ENCODE measurements around the gene CCDC194.

CCDC194 gene

DNA sequence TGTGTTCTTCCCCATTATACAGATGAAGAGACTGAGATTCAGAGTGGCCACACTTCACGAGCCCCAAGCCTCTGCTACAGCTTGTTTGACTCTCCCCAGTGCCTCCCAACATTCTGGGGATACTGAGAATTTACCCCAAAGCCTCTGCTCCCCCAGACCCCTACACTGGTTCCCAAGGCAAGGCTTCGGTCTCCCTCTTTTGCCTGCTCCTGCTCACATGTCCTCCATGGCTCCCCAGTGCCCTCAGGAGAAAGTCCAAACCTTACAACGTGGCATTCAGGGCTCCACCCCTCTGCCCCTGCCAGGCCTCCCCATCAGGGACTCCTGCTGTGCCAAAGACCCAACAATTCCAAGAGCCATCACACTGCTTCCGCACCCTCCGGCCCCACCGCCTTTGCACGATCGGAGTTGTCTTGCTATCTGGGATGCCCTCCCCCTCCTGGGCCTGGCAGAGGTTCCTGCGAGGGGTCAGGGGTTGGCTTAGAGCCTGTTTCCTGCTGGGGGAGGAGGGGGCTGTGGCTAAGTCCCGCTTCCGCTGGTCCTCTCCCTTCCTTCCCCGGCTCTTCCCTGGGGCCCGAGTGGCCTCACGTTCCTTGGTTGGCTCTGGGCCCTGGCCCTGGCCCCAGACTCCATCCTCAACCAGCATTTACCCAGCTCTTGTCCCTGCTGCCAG is 41.3 kb downstream of the CCDC194 start:
- Histone ChIP-seq H3K27me3 (ENCODE audit: insufficient read depth, low read length, poor library complexity) (no peaks in the 10 kb centered on the region), H3K4me3 (ENCODE audit: low read depth in 1 of 2, low read length in 2 of 2) (no peak overlapping the region), H3K9me3 (ENCODE audit: insufficient read depth, low read length, severe bottlenecking) (no peaks in the 10 kb centered on the region), H3K4me2 (ENCODE audit: insufficient read depth, low read length) (no peak overlapping the region), H3K79me2 (ENCODE audit: insufficient read depth, low read length) (no peaks in the 10 kb centered on the region), H3K4me1 (ENCODE audit: insufficient read depth, low read length) (no peaks in the 10 kb centered on the region), H3K36me3 (ENCODE audit: insufficient read depth, low read length) (no peaks in the 10 kb centered on the region), H2AFZ (ENCODE audit: low read depth, low read length) (no peak overlapping the region), H3K27ac (ENCODE audit: low read length) (no peak overlapping the region), H3K9ac (ENCODE audit: low read depth, low read length) (no peak overlapping the region), H4K20me1 (ENCODE audit: insufficient read depth, low read length) (no peaks in the 10 kb centered on the region)
- ATAC-seq (ENCODE audit: insufficient read depth, low read depth) (no peak), DNase-seq (no peak)
- no peak for TF ChIP-seq EZH2 (IDR thresholded peaks at IDR 0.05; ENCODE audit: borderline replicate concordance, low read depth, low read length, severe bottlenecking)
- TF ChIP-seq, protein P1, sequence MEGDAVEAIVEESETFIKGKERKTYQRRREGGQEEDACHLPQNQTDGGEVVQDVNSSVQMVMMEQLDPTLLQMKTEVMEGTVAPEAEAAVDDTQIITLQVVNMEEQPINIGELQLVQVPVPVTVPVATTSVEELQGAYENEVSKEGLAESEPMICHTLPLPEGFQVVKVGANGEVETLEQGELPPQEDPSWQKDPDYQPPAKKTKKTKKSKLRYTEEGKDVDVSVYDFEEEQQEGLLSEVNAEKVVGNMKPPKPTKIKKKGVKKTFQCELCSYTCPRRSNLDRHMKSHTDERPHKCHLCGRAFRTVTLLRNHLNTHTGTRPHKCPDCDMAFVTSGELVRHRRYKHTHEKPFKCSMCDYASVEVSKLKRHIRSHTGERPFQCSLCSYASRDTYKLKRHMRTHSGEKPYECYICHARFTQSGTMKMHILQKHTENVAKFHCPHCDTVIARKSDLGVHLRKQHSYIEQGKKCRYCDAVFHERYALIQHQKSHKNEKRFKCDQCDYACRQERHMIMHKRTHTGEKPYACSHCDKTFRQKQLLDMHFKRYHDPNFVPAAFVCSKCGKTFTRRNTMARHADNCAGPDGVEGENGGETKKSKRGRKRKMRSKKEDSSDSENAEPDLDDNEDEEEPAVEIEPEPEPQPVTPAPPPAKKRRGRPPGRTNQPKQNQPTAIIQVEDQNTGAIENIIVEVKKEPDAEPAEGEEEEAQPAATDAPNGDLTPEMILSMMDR (IDR thresholded peaks at IDR 0.05; ENCODE audit: borderline replicate concordance, extremely low read depth, low read length, poor library complexity, severe bottlenecking) = no peak

DNA sequence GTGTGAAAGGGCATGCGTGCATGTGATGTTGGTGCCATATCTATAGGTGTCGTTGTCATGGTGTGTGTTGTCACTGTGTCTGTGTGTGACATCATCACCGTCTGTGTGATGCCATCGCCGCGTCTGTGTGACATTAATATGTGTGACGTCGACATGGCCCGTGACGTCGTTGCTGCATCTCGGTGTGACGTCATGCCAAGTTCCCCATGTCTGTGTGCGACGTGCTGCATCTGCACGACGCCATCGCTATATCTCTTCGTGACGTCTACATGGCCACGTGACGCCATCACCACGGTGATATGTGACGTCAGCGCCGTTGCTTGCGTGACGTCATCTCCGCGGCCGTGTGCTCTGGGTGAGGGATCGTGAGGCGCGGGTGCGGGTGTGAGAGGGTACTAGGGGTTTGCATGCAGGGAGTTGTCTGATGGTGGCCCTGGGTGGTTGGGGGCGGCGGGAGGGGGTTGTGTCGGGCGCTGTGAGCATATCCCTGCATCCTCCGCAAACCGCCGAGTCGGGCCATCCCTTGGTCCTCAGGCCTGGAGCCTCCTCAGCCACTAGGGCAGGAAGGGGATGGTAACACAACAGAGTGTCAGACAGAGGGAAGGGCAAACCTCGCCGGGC is 42.1 kb downstream of the CCDC194 start:
- Histone ChIP-seq H3K9me3 (ENCODE audit: insufficient read depth, low read length, severe bottlenecking) (no peaks in the 10 kb centered on the region), H3K27ac (ENCODE audit: low read length) (no peak overlapping the region), H4K20me1 (ENCODE audit: insufficient read depth, low read length) (no peaks in the 10 kb centered on the region), H2AFZ (ENCODE audit: low read depth, low read length) (no peak overlapping the region), H3K27me3 (ENCODE audit: insufficient read depth, low read length, poor library complexity) (no peaks in the 10 kb centered on the region), H3K36me3 (ENCODE audit: insufficient read depth, low read length) (no peaks in the 10 kb centered on the region), H3K4me3 (ENCODE audit: low read depth in 1 of 2, low read length in 2 of 2) (no peak overlapping the region), H3K9ac (ENCODE audit: low read depth, low read length) (no peak overlapping the region), H3K4me2 (ENCODE audit: insufficient read depth, low read length) (no peak overlapping the region), H3K79me2 (ENCODE audit: insufficient read depth, low read length) (no peaks in the 10 kb centered on the region), H3K4me1 (ENCODE audit: insufficient read depth, low read length) (no peaks in the 10 kb centered on the region)
- ATAC-seq (ENCODE audit: insufficient read depth, low read depth) (no peak), DNase-seq (no peak)
- TF ChIP-seq, protein P1 (IDR thresholded peaks at IDR 0.05; ENCODE audit: borderline replicate concordance, extremely low read depth, low read length, poor library complexity, severe bottlenecking) = no peak
- TF ChIP-seq EZH2 (IDR thresholded peaks at IDR 0.05; ENCODE audit: borderline replicate concordance, low read depth, low read length, severe bottlenecking) = no peak

DNA sequence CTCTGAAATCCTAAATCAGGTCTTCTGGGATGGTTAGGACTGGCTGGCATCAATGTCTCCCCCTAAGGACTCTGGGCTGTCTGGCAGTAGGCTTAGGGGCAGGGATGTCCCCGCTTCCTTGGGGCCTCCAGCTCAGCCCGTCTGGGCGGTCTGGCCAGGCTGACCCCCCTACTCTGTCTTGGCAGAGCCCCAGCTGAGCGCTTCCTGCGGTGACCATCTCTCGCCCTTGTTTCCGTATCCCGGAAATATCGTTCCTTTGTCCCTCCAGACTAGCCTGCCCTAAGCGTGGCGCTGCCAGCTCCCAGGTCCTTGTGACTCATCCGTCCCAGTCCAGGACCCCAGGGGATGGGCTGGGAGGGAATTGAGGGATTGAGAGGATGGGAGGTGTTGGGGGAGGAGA is 45.3 kb downstream of the CCDC194 start:
- Histone ChIP-seq H3K9me3 (ENCODE audit: insufficient read depth, low read length, severe bottlenecking) (no peaks in the 10 kb centered on the region), H3K4me3 (ENCODE audit: low read depth in 1 of 2, low read length in 2 of 2) (no peak overlapping the region), H4K20me1 (ENCODE audit: insufficient read depth, low read length) (no peaks in the 10 kb centered on the region), H3K4me2 (ENCODE audit: insufficient read depth, low read length) (no peak overlapping the region), H3K4me1 (ENCODE audit: insufficient read depth, low read length) (peaks cover 6% of the 10 kb centered on the region), H2AFZ (ENCODE audit: low read depth, low read length) (no peak overlapping the region), H3K27me3 (ENCODE audit: insufficient read depth, low read length, poor library complexity) (no peaks in the 10 kb centered on the region), H3K79me2 (ENCODE audit: insufficient read depth, low read length) (no peaks in the 10 kb centered on the region), H3K9ac (ENCODE audit: low read depth, low read length) (no peak overlapping the region), H3K36me3 (ENCODE audit: insufficient read depth, low read length) (no peaks in the 10 kb centered on the region), H3K27ac (ENCODE audit: low read length) (no peak overlapping the region)
- ATAC-seq (ENCODE audit: insufficient read depth, low read depth) (no peak), DNase-seq (no peak)
- TF ChIP-seq, protein P1 (IDR thresholded peaks at IDR 0.05; ENCODE audit: borderline replicate concordance, extremely low read depth, low read length, poor library complexity, severe bottlenecking) = no peak
- TF ChIP-seq EZH2 (IDR thresholded peaks at IDR 0.05; ENCODE audit: borderline replicate concordance, low read depth, low read length, severe bottlenecking) = no peak
